Activated CD8-positive, alpha-beta T cell treated with anti-CD3 and anti-CD28 coated beads, Interleukin-2, amount 10 ng/mL, durations not matched to agents 7 days and 5 days (primary cell): ENCODE measurements around the gene IL2. TPM values are rescaled to one million over a fixed set of nuclear protein-coding genes. Genes with fewer than 3 reads are reported as not detected.

Source experiments
- ATAC-seq: fragments of 150-1000 bp; cut with Tn5 transposase; one replicate; pipeline ENCODE4 v1.10.0; 2021; ENCODE audit warnings: moderate library complexity
- CTCF ChIA-PET: fragments of 350-600 bp; sonication (Branson Sonifier 250); formaldehyde crosslinking; loops from one replicate; lab custom pipeline; 2021; ENCODE audit warnings: antibody characterized with exemption; lab: Charles Lee
- POLR2A ChIA-PET: fragments of 350-600 bp; sonication (Branson Sonifier 250); formaldehyde crosslinking; loops from one replicate; lab custom pipeline; 2021; ENCODE audit warnings: antibody characterized with exemption; lab: Charles Lee
- DNase-seq: peaks from one replicate; pipeline ENCODE4 v3.0.0-alpha.2; 2020
- H3K27ac Mint-ChIP-seq: one replicate; pipeline ENCODE4 v1.8.0; 2021; ENCODE audit warnings: mild to moderate bottlenecking, mixed read lengths
- H3K27me3 Mint-ChIP-seq: one replicate; pipeline ENCODE4 v1.8.0; 2021; ENCODE audit warnings: low read depth, mixed read lengths
- H3K36me3 Mint-ChIP-seq: one replicate; pipeline ENCODE4 v1.8.0; 2021; ENCODE audit warnings: low read depth, mixed read lengths
- H3K4me1 Mint-ChIP-seq: one replicate; pipeline ENCODE4 v1.8.0; 2021; ENCODE audit warnings: low read depth, mixed read lengths
- H3K4me3 Mint-ChIP-seq: one replicate; pipeline ENCODE4 v1.8.0; 2021; ENCODE audit warnings: mild to moderate bottlenecking, mixed read lengths
- H3K9me3 Mint-ChIP-seq: one replicate; pipeline ENCODE4 v1.8.0; 2022; ENCODE audit warnings: mixed read lengths; ENCODE audit not compliant: insufficient read depth
- total RNA-seq, 2 experiments: library from RNA; stranded (reverse); gene quantifications; one replicate each; pipeline ENCODE4 v1.2.3, GENCODE V29; 2021

Gene IL2
- total RNA-seq, 2 experiments from 2014 or later, result 0.60 TPM; not detected in 1

- no peak overlapping the region for H3K27ac Mint-ChIP-seq
- H3K27me3 Mint-ChIP-seq, result no peaks in the 10 kb centered on the region
- CTCF ChIA-PET, result no interaction called here
- H3K36me3 Mint-ChIP-seq, result peaks cover 4% of the 10 kb centered on the region
- H3K4me3 Mint-ChIP-seq, result no peak overlapping the region
- ATAC-seq, result no peak
- H3K9me3 Mint-ChIP-seq, result peaks cover 14% of the 10 kb centered on the region
- no peak for DNase-seq
- POLR2A ChIA-PET, result no interaction called here
- no peaks in the 10 kb centered on the region for H3K4me1 Mint-ChIP-seq
These were observed 12.9 kb upstream of the IL2 start for GRCh38 chr4:122469457-122469856.

GRCh38 chr4:122458625-122459024, 2.1 kb upstream of the IL2 start:
- H3K4me3 Mint-ChIP-seq, result peak overlapping the region; percentile 76
- peaks cover 43% of the 10 kb centered on the region for H3K4me1 Mint-ChIP-seq
- ChIA-PET POLR2A (no interaction called here), CTCF (interaction anchor here (0.8 to 4.9 kb wide), 3 partner anchors 9 to 299 kb away, joined by 3 to 32 read pairs (median 3); no protein-coding TSS in a partner anchor)
- no peaks in the 10 kb centered on the region for H3K36me3 Mint-ChIP-seq
- H3K27me3 Mint-ChIP-seq, result no peaks in the 10 kb centered on the region
- peak overlapping the region; percentile 83 for H3K27ac Mint-ChIP-seq
- H3K9me3 Mint-ChIP-seq, result no peaks in the 10 kb centered on the region
- ATAC-seq, result peak; percentile 81
- peak; percentile 61 for DNase-seq

- no peak overlapping the region for H3K27ac Mint-ChIP-seq
- H3K4me1 Mint-ChIP-seq, result peaks cover 41% of the 10 kb centered on the region
- ChIA-PET CTCF (interaction anchor here (1.2 kb wide), 1 partner anchor 124 kb away, joined by 4 read pairs; no protein-coding TSS in a partner anchor), POLR2A (interaction anchor here (0.6 kb wide), 1 partner anchor 140 kb away, joined by 3 read pairs; no protein-coding TSS in a partner anchor)
- peaks cover 3% of the 10 kb centered on the region for H3K27me3 Mint-ChIP-seq
- H3K9me3 Mint-ChIP-seq, result no peaks in the 10 kb centered on the region
- no peak for ATAC-seq
- H3K4me3 Mint-ChIP-seq, result no peak overlapping the region
- no peaks in the 10 kb centered on the region for H3K36me3 Mint-ChIP-seq
- no peak for DNase-seq
These were observed 3.0 kb downstream of the IL2 start for GRCh38 chr4:122453384-122453995.

- DNase-seq (peak; percentile 26), ATAC-seq (peak; percentile 61)
- POLR2A ChIA-PET, result no interaction called here
- Mint-ChIP-seq H3K9me3 (no peaks in the 10 kb centered on the region), H3K36me3 (no peaks in the 10 kb centered on the region), H3K4me3 (no peak overlapping the region), H3K4me1 (peaks cover 17% of the 10 kb centered on the region), H3K27ac (no peak overlapping the region), H3K27me3 (peaks cover 6% of the 10 kb centered on the region)
- CTCF ChIA-PET, result no interaction called here
These were observed 5.7 kb downstream of the IL2 start for GRCh38 chr4:122450847-122451246.

- DNase-seq (no peak), ATAC-seq (no peak)
- Mint-ChIP-seq H3K4me3 (no peak overlapping the region), H3K9me3 (no peaks in the 10 kb centered on the region), H3K4me1 (peaks cover 8% of the 10 kb centered on the region), H3K27ac (no peak overlapping the region), H3K27me3 (no peaks in the 10 kb centered on the region), H3K36me3 (no peaks in the 10 kb centered on the region)
- CTCF ChIA-PET, result no interaction called here
- POLR2A ChIA-PET, result no interaction called here
These were observed 22.2 kb downstream of the IL2 start for GRCh38 chr4:122434285-122434684.

GRCh38 chr4:122431351-122431750, 25.2 kb downstream of the IL2 start:
- Mint-ChIP-seq H3K36me3 (no peaks in the 10 kb centered on the region), H3K4me1 (peaks cover 8% of the 10 kb centered on the region), H3K27me3 (peaks cover 4% of the 10 kb centered on the region), H3K27ac (no peak overlapping the region), H3K9me3 (no peaks in the 10 kb centered on the region), H3K4me3 (no peak overlapping the region)
- ChIA-PET CTCF (no interaction called here), POLR2A (no interaction called here)
- no peak for DNase-seq
- no peak for ATAC-seq

- Mint-ChIP-seq H3K9me3 (no peaks in the 10 kb centered on the region), H3K4me3 (no peak overlapping the region), H3K4me1 (no peaks in the 10 kb centered on the region), H3K27ac (no peak overlapping the region), H3K36me3 (no peaks in the 10 kb centered on the region), H3K27me3 (peaks cover 11% of the 10 kb centered on the region)
- DNase-seq (no peak), ATAC-seq (no peak)
- ChIA-PET CTCF (no interaction called here), POLR2A (no interaction called here)
These were observed 33.3 kb downstream of the IL2 start for GRCh38 chr4:122423246-122423645.

- H3K27me3 Mint-ChIP-seq, result peaks cover 4% of the 10 kb centered on the region
- no peak overlapping the region for H3K4me3 Mint-ChIP-seq
- CTCF ChIA-PET, result interaction anchor here (0.7 kb wide), 1 partner anchor 23 kb away, joined by 3 read pairs; no protein-coding TSS in a partner anchor
- ATAC-seq (no peak), DNase-seq (no peak)
- H3K36me3 Mint-ChIP-seq, result no peaks in the 10 kb centered on the region
- H3K9me3 Mint-ChIP-seq, result no peaks in the 10 kb centered on the region
- H3K4me1 Mint-ChIP-seq, result no peaks in the 10 kb centered on the region
- POLR2A ChIA-PET, result no interaction called here
- no peak overlapping the region for H3K27ac Mint-ChIP-seq
These were observed 44.0 kb downstream of the IL2 start for GRCh38 chr4:122412547-122412946.

- ChIA-PET POLR2A (no interaction called here), CTCF (no interaction called here)
- no peak overlapping the region for H3K4me3 Mint-ChIP-seq
- no peaks in the 10 kb centered on the region for H3K9me3 Mint-ChIP-seq
- ATAC-seq (no peak), DNase-seq (no peak)
- no peaks in the 10 kb centered on the region for H3K4me1 Mint-ChIP-seq
- H3K27ac Mint-ChIP-seq, result no peak overlapping the region
- no peaks in the 10 kb centered on the region for H3K36me3 Mint-ChIP-seq
- H3K27me3 Mint-ChIP-seq, result peaks cover 16% of the 10 kb centered on the region
These were observed 52.7 kb downstream of the IL2 start for GRCh38 chr4:122403861-122404260.

Other genes starting within 250 kb of the IL2 start
- gene ADAD1, start 77.7 kb downstream of the IL2 start, total RNA-seq, result not detected
- not detected for gene IL21, start 164.3 kb upstream of the IL2 start, total RNA-seq